SK-N-SH treated with all-trans-retinoic acid at 6 μM for 48 hours (cell line): ENCODE data around the gene FHDC1.

ENCODE experiments used
- BACH2 ChIP-seq: fragments of 250-450 bp; sonication (Bioruptor Pico); IDR thresholded peaks from 2 replicates; pipeline ENCODE4 v1.9.0; 2021; ENCODE audit warnings: mild to moderate bottlenecking, borderline replicate concordance
- GLIS3 ChIP-seq: fragments of 250-450 bp; sonication (Bioruptor Pico); IDR thresholded peaks from 2 replicates; pipeline ENCODE4 v1.5.0; 2020; ENCODE audit warnings: mild to moderate bottlenecking, moderate library complexity
- ISL1 ChIP-seq: fragments of 250-450 bp; sonication (Bioruptor Pico); IDR thresholded peaks from 2 replicates; pipeline ENCODE4 v2.1.2; 2022; ENCODE audit warnings: mild to moderate bottlenecking, moderate library complexity
- RARB ChIP-seq: fragments of 250-450 bp; sonication (Bioruptor Pico); IDR thresholded peaks from 2 replicates; pipeline ENCODE4 v1.8.0; 2021; ENCODE audit warnings: mild to moderate bottlenecking, moderate library complexity
- ZFP3 ChIP-seq: fragments of 250-450 bp; sonication (Bioruptor Pico); IDR thresholded peaks from 2 replicates; pipeline ENCODE4 v1.5.0; 2020; ENCODE audit warnings: mild to moderate bottlenecking, moderate library complexity
- ZNF70 ChIP-seq: fragments of 450-650 bp; formaldehyde crosslinking; IDR thresholded peaks from 2 replicates; pipeline ENCODE4 v1.5.0; 2020; ENCODE audit warnings: mild to moderate bottlenecking, moderate library complexity
- TF ChIP-seq, protein P1 (sequence below): fragments of 250-450 bp; sonication (Bioruptor Pico); IDR thresholded peaks from 2 replicates; pipeline ENCODE4 v1.8.0; 2020; ENCODE audit warnings: mild to moderate bottlenecking, moderate library complexity, borderline replicate concordance

DNA sequence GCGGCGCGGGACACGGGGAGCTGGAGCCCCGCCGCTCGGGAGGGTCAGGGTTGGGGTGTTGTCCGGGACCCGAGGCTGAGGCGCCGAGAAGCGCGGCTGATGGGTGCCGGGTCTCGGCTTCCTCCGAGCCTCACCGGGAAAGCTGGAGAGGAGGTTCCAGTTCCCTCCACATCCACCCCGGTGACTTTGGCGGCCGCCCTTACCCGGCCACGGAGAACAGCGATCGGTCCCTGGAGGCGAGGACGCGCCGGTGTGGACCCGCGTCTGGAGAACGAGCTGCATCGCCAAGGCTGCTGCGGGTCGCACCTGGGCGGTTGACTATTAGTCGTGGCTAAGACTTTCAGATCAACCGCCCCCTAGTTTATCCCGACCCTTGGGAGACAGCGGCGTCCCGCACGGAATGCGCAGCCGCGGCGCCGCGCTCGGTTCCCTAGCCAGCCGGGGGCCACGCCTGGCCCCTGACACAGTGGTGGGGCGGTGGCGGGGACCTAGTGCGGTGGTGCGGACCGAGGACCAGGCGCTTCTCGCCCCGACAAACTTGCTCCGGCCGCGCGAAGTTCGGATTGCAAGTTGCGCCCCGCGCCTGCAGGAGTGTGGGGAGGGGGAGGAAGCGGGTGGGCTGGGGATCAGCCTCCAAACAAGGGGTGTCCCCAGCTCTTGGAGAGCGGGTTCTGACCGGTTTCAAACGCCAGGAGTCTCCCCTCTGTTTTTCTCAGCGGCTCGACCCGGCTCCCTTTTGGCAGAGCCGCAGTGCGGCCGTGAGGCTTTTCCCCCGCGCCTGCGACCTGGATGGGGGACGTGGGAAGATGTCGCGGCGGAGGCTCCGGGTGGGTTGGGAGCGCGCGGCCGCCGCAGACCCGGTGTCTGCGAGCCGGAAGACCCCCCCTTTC is 568 bp downstream of the FHDC1 start:
- TF ChIP-seq ZFP3 (CRISPR knock-in tag) (no peak), BACH2 (CRISPR knock-in tag) (no peak), ISL1 (CRISPR knock-in tag) (no peak), GLIS3 (CRISPR knock-in tag) (no peak), ZNF70 (CRISPR knock-in tag) (no peak), RARB (no peak)
- TF ChIP-seq, protein P1, sequence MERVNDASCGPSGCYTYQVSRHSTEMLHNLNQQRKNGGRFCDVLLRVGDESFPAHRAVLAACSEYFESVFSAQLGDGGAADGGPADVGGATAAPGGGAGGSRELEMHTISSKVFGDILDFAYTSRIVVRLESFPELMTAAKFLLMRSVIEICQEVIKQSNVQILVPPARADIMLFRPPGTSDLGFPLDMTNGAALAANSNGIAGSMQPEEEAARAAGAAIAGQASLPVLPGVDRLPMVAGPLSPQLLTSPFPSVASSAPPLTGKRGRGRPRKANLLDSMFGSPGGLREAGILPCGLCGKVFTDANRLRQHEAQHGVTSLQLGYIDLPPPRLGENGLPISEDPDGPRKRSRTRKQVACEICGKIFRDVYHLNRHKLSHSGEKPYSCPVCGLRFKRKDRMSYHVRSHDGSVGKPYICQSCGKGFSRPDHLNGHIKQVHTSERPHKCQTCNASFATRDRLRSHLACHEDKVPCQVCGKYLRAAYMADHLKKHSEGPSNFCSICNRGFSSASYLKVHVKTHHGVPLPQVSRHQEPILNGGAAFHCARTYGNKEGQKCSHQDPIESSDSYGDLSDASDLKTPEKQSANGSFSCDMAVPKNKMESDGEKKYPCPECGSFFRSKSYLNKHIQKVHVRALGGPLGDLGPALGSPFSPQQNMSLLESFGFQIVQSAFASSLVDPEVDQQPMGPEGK (CRISPR knock-in tag): no peak
